Endodermal cell (in vitro differentiated cells): ENCODE measurements around the gene ARL6IP4. TPM values are rescaled to one million over a fixed set of nuclear protein-coding genes. Genes with fewer than 3 reads are reported as not detected.

Experiments used
- DNase-seq: peaks from one replicate; pipeline ENCODE4 v3.0.0-alpha.2; 2017
- H3K27ac ChIP-seq: 2 replicates; pipeline ENCODE4 v1.5.1; 2013; ENCODE audit warnings: mild to moderate bottlenecking, low read depth, low read length, moderate library complexity
- H3K27me3 ChIP-seq: 2 replicates; pipeline ENCODE4 v1.6.1; 2013; ENCODE audit warnings: mild to moderate bottlenecking, low read length, moderate library complexity; ENCODE audit not compliant: insufficient read depth, control insufficient read depth, poor library complexity, severe bottlenecking
- H3K36me3 ChIP-seq: 2 replicates; pipeline ENCODE4 v1.7.0; 2013; ENCODE audit warnings: mild to moderate bottlenecking, low read length, moderate library complexity; ENCODE audit not compliant: control insufficient read depth, insufficient read depth
- H3K4me1 ChIP-seq: one replicate; pipeline ENCODE4 v1.7.0; 2013; ENCODE audit warnings: low read length; ENCODE audit not compliant: control insufficient read depth, insufficient read depth
- H3K4me3 ChIP-seq: 2 replicates; pipeline ENCODE4 v1.5.1; 2013; ENCODE audit warnings: mild to moderate bottlenecking, low read length, moderate library complexity
- H3K9ac ChIP-seq: 2 replicates; pipeline ENCODE4 v1.6.1; 2013; ENCODE audit warnings: mild to moderate bottlenecking, low read length, moderate library complexity; ENCODE audit not compliant: poor library complexity, severe bottlenecking; ENCODE audit errors: extremely low read depth
- H3K9me3 ChIP-seq: 2 replicates; pipeline ENCODE4 v1.6.1; 2013; ENCODE audit warnings: mild to moderate bottlenecking, low read length, moderate library complexity; ENCODE audit not compliant: control insufficient read depth
- H3K27ac Mint-ChIP-seq: 2 replicates; pipeline ENCODE4 v1.8.0; 2020; ENCODE audit warnings: mixed read lengths
- H3K27me3 Mint-ChIP-seq: 2 replicates; pipeline ENCODE4 v1.8.0; 2021; ENCODE audit warnings: mild to moderate bottlenecking, mixed read lengths; ENCODE audit not compliant: insufficient read depth
- H3K36me3 Mint-ChIP-seq: 2 replicates; pipeline ENCODE4 v1.8.0; 2020; ENCODE audit warnings: low read depth, mixed read lengths
- H3K4me1 Mint-ChIP-seq: 2 replicates; pipeline ENCODE4 v1.8.0; 2020; ENCODE audit warnings: mixed read lengths
- H3K4me3 Mint-ChIP-seq: 2 replicates; pipeline ENCODE4 v1.8.0; 2020; ENCODE audit warnings: mild to moderate bottlenecking, moderate library complexity, mixed read lengths
- H3K9me3 Mint-ChIP-seq: 2 replicates; pipeline ENCODE4 v1.8.0; 2020; ENCODE audit warnings: mild to moderate bottlenecking, mixed read lengths
- CTCF ChIP-seq: fragments of 200-600 bp; sonication (generic); conservative IDR thresholded peaks from 2 replicates; pipeline ENCODE4 v1.5.0; 2021; ENCODE audit warnings: antibody characterized with exemption, mild to moderate bottlenecking
- WGBS, 2 experiments: methylation state at CpG; one replicate each; pipeline versions ENCODE4 v1.1.5 to v1.1.7; 2013; ENCODE audit warnings: missing lambda C conversion rate in 2 of 2, mixed read lengths in 1 of 2; ENCODE audit not compliant: insufficient coverage in 1 of 2, insufficient read length in 1 of 2; 5-methylcytosine and 5-hydroxymethylcytosine counted together
- total RNA-seq, 2 donors: library from RNA; stranded (reverse); fragmentation: NEBNext Ultra II Directional in 1 of 2; extraction: Animal tissue kit (Norgen Biotek cat#: 25700) in 1 of 2; gene quantifications; 2 replicates in 1 of 2; 3 replicates in 1 of 2; pipeline ENCODE4 v1.2.1, GENCODE V29; 2021

The ARL6IP4 gene
- total RNA-seq, 2 donors from 2014 or later, result 136 to 149 TPM

- Mint-ChIP-seq H3K4me3 (peak overlapping the region; percentile 96), H3K9me3 (no peaks in the 10 kb centered on the region), H3K36me3 (no peaks in the 10 kb centered on the region), H3K4me1 (peaks cover 13% of the 10 kb centered on the region), H3K27me3 (no peaks in the 10 kb centered on the region), H3K27ac (peak overlapping the region; percentile 98)
- Histone ChIP-seq H3K27me3 (no peaks in the 10 kb centered on the region), H3K4me3 (peak overlapping the region; percentile 92), H3K4me1 (peaks cover 8% of the 10 kb centered on the region), H3K36me3 (peaks cover 14% of the 10 kb centered on the region), H3K27ac (no peak overlapping the region), H3K9ac (peak overlapping the region; percentile 92), H3K9me3 (no peaks in the 10 kb centered on the region)
- peak; percentile 68 for DNase-seq
- no peak for TF ChIP-seq CTCF
- 23 to 37% methylated on average over 6 to 8 of the region's 8 CpGs for WGBS, 2 experiments
These were observed 4.5 kb upstream of the ARL6IP4 start for GRCh38 chr12:122975790-122976647.

GRCh38 chr12:122976648-122976975, 3.9 kb upstream of the ARL6IP4 start:
- no peaks in the 10 kb centered on the region for H3K9me3 ChIP-seq
- H3K9ac ChIP-seq, result peak overlapping the region; percentile 92

GRCh38 chr12:122977153-122977552, 3.3 kb upstream of the ARL6IP4 start:
- no peak for TF ChIP-seq CTCF
- H3K4me1 Mint-ChIP-seq, result peaks cover 20% of the 10 kb centered on the region
- no peaks in the 10 kb centered on the region for H3K27me3 Mint-ChIP-seq
- Histone ChIP-seq H3K9ac (no peak overlapping the region), H3K9me3 (no peaks in the 10 kb centered on the region), H3K27ac (no peak overlapping the region), H3K4me1 (peaks cover 11% of the 10 kb centered on the region), H3K27me3 (no peaks in the 10 kb centered on the region), H3K36me3 (peaks cover 15% of the 10 kb centered on the region), H3K4me3 (no peak overlapping the region)
- no peak overlapping the region for H3K4me3 Mint-ChIP-seq
- H3K36me3 Mint-ChIP-seq, result peaks cover 3% of the 10 kb centered on the region
- no peak for DNase-seq
- no peaks in the 10 kb centered on the region for H3K9me3 Mint-ChIP-seq
- 92 to 96% methylated on average over 6 of the region's 6 CpGs for WGBS, 2 experiments
- no peak overlapping the region for H3K27ac Mint-ChIP-seq

More at GRCh38 chr12:122976648-122976975, 3.9 kb upstream of the ARL6IP4 start:
- Mint-ChIP-seq H3K27me3 (no peaks in the 10 kb centered on the region), H3K9me3 (no peaks in the 10 kb centered on the region), H3K27ac (no peak overlapping the region), H3K36me3 (no peaks in the 10 kb centered on the region), H3K4me1 (peaks cover 15% of the 10 kb centered on the region), H3K4me3 (peak overlapping the region; percentile 96)
- no peak overlapping the region for H3K27ac ChIP-seq
- peak overlapping the region; percentile 92 for H3K4me3 ChIP-seq
- WGBS, 2 experiments, result 95 to 96% methylated on average over 8 to 15 of the region's 15 CpGs
- peaks cover 8% of the 10 kb centered on the region for H3K4me1 ChIP-seq
- H3K27me3 ChIP-seq, result no peaks in the 10 kb centered on the region
- DNase-seq, result peak; percentile 49
- no peak for TF ChIP-seq CTCF
- peaks cover 14% of the 10 kb centered on the region for H3K36me3 ChIP-seq
